Measurements from ENCODE around the gene KRTAP13-2.

DNA sequence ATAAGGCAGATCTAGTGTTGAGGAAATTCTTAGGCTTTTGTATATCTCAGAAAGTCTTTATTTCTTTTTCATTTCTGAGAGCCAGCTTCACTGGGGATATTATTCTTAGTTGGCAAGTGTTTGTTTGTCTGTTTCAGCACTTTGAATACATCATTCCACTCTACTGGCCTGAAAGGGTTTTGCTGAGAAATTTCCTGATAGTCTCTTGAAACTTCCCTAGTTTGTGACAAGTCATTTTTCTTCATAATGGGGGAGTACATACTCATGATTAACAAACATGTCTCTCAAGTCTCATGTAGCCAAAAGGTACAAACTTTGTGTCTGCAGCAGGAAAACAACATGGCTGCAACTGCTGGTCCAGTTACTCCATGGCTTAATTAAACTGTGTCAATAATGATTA is 45.7 kb downstream of the KRTAP13-2 start:
- TF ChIP-seq CTCF (IDR thresholded peaks at IDR 0.05; ENCODE audit: low read depth, low read length) (no peak), MAX (IDR thresholded peaks at IDR 0.05; ENCODE audit: low read depth, low read length) (no peak)
